IMR-90 (cell line): Measurements from ENCODE around the gene RGS4. TPM values are rescaled to one million over a fixed set of nuclear protein-coding genes. Genes with fewer than 3 reads are reported as not detected.

ENCODE experiments used
- ATAC-seq: fragments of 200-7000 bp; cut with Tn5 transposase; 2 replicates; pipeline ENCODE4 v1.9.1; 2020; ENCODE audit warnings: low read depth, mild to moderate bottlenecking, moderate library complexity
- BruUV-seq: library from RNA; stranded (reverse); fragments of 400-500 nt; replicated peaks from 2 replicates; lab custom pipeline; 2021; lab: Mats Ljungman, UMichigan
- CTCF ChIA-PET: fragments of 300-600 bp; formaldehyde crosslinking; extraction: SDS; loops from one replicate; lab custom pipeline; 2021; ENCODE audit warnings: antibody characterized with exemption; lab: Yijun Ruan, JAX
- POLR2A ChIA-PET: fragments of 300-600 bp; sonication (Branson Sonifier 250); formaldehyde crosslinking; loops from one replicate; lab custom pipeline; 2022; ENCODE audit warnings: antibody characterized with exemption; ENCODE audit not compliant: unreplicated experiment; lab: Charles Lee
- DNase-seq: peaks from one replicate; pipeline ENCODE4 v3.0.0; 2013
- H2AFZ ChIP-seq: replicated peaks from 2 replicates; pipeline ENCODE3; 2013; ENCODE audit warnings: low read length, mild to moderate bottlenecking; ENCODE audit not compliant: poor library complexity
- H2AK5ac ChIP-seq: 2 replicates; pipeline ENCODE4 v1.6.1; 2013; ENCODE audit warnings: low read depth, low read length, inconsistent platforms
- H2AK9ac ChIP-seq: replicated peaks from 2 replicates; pipeline ENCODE3; 2013; ENCODE audit warnings: mild to moderate bottlenecking, low read depth, low read length, moderate library complexity; ENCODE audit not compliant: poor library complexity
- H2BK120ac ChIP-seq: 2 replicates; pipeline ENCODE4 v1.6.1; 2013; ENCODE audit warnings: low read depth, low read length, inconsistent platforms
- H2BK15ac ChIP-seq: 3 replicates; pipeline ENCODE4 v1.6.1; 2013; ENCODE audit warnings: low read depth, low read length, inconsistent platforms
- H2BK20ac ChIP-seq: 2 replicates; pipeline ENCODE4 v1.6.1; 2013; ENCODE audit warnings: low read depth, mild to moderate bottlenecking, inconsistent platforms, low read length, moderate library complexity
- H2BK5ac ChIP-seq: 2 replicates; pipeline ENCODE4 v1.6.1; 2013; ENCODE audit warnings: mild to moderate bottlenecking, low read depth, low read length, inconsistent platforms; ENCODE audit not compliant: poor library complexity, severe bottlenecking
- H3K14ac ChIP-seq: replicated peaks from 2 replicates; pipeline ENCODE4 v1.6.1; 2013; ENCODE audit warnings: low read depth, low read length, inconsistent platforms
- H3K18ac ChIP-seq: 2 replicates; pipeline ENCODE4 v1.6.1; 2013; ENCODE audit warnings: low read depth, low read length, control low read depth
- H3K23ac ChIP-seq: 2 replicates; pipeline ENCODE4 v1.6.1; 2013; ENCODE audit warnings: low read depth, low read length, inconsistent platforms
- H3K27ac ChIP-seq: 2 replicates; pipeline ENCODE4 v1.5.1; 2013; ENCODE audit warnings: mild to moderate bottlenecking, control low read depth, low read length; ENCODE audit not compliant: insufficient read depth
- H3K27me3 ChIP-seq: 2 replicates; pipeline ENCODE4 v1.6.1; 2013; ENCODE audit warnings: low read length; ENCODE audit not compliant: control insufficient read depth, insufficient read depth
- H3K36me3 ChIP-seq: 2 replicates; pipeline ENCODE4 v1.6.1; 2013; ENCODE audit warnings: low read length, mixed read lengths; ENCODE audit not compliant: control insufficient read depth, insufficient read depth
- H3K4ac ChIP-seq: 2 replicates; pipeline ENCODE4 v1.6.1; 2013; ENCODE audit warnings: low read depth, low read length, inconsistent platforms
- H3K4me1 ChIP-seq: 2 replicates; pipeline ENCODE4 v1.6.1; 2013; ENCODE audit warnings: low read length, mixed read lengths; ENCODE audit not compliant: control insufficient read depth, insufficient read depth
- H3K4me2 ChIP-seq: 2 replicates; pipeline ENCODE4 v1.6.1; 2013; ENCODE audit warnings: low read depth, mild to moderate bottlenecking, control low read depth, low read length, moderate library complexity
- H3K4me3 ChIP-seq: 2 replicates; pipeline ENCODE4 v1.5.1; 2013; ENCODE audit warnings: low read depth, mild to moderate bottlenecking, control low read depth, low read length, moderate library complexity; ENCODE audit not compliant: insufficient read depth
- H3K56ac ChIP-seq: 2 replicates; pipeline ENCODE4 v1.6.1; 2013; ENCODE audit warnings: low read length, inconsistent platforms; ENCODE audit not compliant: insufficient read depth; ENCODE audit errors: extremely low read depth
- H3K79me1 ChIP-seq, 2 experiments: 2 replicates each; pipeline ENCODE4 v1.6.1; 2013; ENCODE audit warnings: low read length in 2 of 2, inconsistent platforms in 1 of 2, low read depth in 1 of 2
- H3K9ac ChIP-seq: 2 replicates; pipeline ENCODE4 v1.6.1; 2013; ENCODE audit warnings: low read depth, low read length, control low read depth
- H3K9me1 ChIP-seq: 2 replicates; pipeline ENCODE4 v1.6.1; 2013; ENCODE audit warnings: low read length, inconsistent platforms; ENCODE audit not compliant: insufficient read depth
- H3K9me3 ChIP-seq: 2 replicates; pipeline ENCODE4 v1.6.1; 2013; ENCODE audit warnings: low read length; ENCODE audit not compliant: control insufficient read depth, insufficient read depth
- H4K20me1 ChIP-seq: 2 replicates; pipeline ENCODE4 v1.6.1; 2013; ENCODE audit warnings: low read length, inconsistent platforms; ENCODE audit not compliant: insufficient read depth
- H4K5ac ChIP-seq: 2 replicates; pipeline ENCODE4 v1.6.1; 2013; ENCODE audit warnings: mild to moderate bottlenecking, low read depth, low read length, control low read depth
- H4K8ac ChIP-seq, 2 experiments: 2 replicates each; pipeline ENCODE4 v1.6.1; 2013; ENCODE audit warnings: low read depth in 2 of 2, low read length in 2 of 2, control low read depth in 1 of 2, inconsistent platforms in 1 of 2
- H4K91ac ChIP-seq: 2 replicates; pipeline ENCODE4 v1.6.1; 2013; ENCODE audit warnings: low read depth, low read length, inconsistent platforms; ENCODE audit not compliant: insufficient read depth
- MAFK ChIP-seq: IDR thresholded peaks from 2 replicates; pipeline ENCODE4 v1.6.1; 2012; ENCODE audit warnings: low read depth, low read length, improper control_type of control experiment
- POLR2A ChIP-seq: IDR thresholded peaks from 2 replicates; pipeline ENCODE4 v1.6.1; 2012; ENCODE audit warnings: mild to moderate bottlenecking, low read depth, low read length
- RCOR1 ChIP-seq: IDR thresholded peaks from 2 replicates; pipeline ENCODE4 v1.6.1; 2012; ENCODE audit warnings: mild to moderate bottlenecking, low read length, improper control_type of control experiment; ENCODE audit not compliant: insufficient replicate concordance
- RFX5 ChIP-seq: IDR thresholded peaks from 2 replicates; pipeline ENCODE4 v1.8.0; 2012; ENCODE audit warnings: low read depth, mild to moderate bottlenecking, low read length, moderate library complexity
- USF2 ChIP-seq: fragments of 150-350 bp; IDR thresholded peaks from 2 replicates; pipeline ENCODE4 v1.6.1; 2017; ENCODE audit warnings: mild to moderate bottlenecking, antibody characterized with exemption, low read length, low read depth
- dilution Hi-C: fragments of 300-500 bp; cut with HindIII; formaldehyde crosslinking; loops from one replicate; pipeline ENCODE4 v1.14.3; 2018; ENCODE audit warnings: low sequenced_read_pairs; ENCODE audit not compliant: unreplicated experiment
- in situ Hi-C: fragments of 300-500 bp; cut with MboI; formaldehyde crosslinking; loops from 3 replicates; pipeline ENCODE4 v1.14.3; 2019; ENCODE audit warnings: low sequenced_read_pairs, inconsistent platforms, mixed read lengths
- intact Hi-C: fragments of 100-400 bp; cut with micrococcal nuclease; formaldehyde crosslinking; loops from 2 replicates; pipeline ENCODE4 v1.10.0; 2022
- polyA plus RNA-seq, 3 experiments: library from polyadenylated mRNA; depleted of rRNA; stranded (reverse); fragments of >200 nt; gene quantifications; 2 replicates each; pipeline ENCODE4 v1.2.3, GENCODE V29; 2012; ENCODE audit warnings: low replicate concordance in 1 of 3
- total RNA-seq: library from RNA; depleted of rRNA; stranded (reverse); fragments of >200 nt; gene quantifications from 2 replicates; pipeline ENCODE4 v1.2.3, GENCODE V29; 2012

Gene RGS4
- total and polyA plus RNA-seq, 2 of the 4 experiments (the other 2 are of a cell fraction): 202 to 538 TPM

GRCh38 chr1:163050496-163050895 is 18.7 kb upstream of the RGS4 start:
- H3K4me1 ChIP-seq: peaks cover 4% of the 10 kb centered on the region
- no peaks in the 10 kb centered on the region for H3K27me3 ChIP-seq
- H3K18ac ChIP-seq: no peak overlapping the region
- H3K27ac ChIP-seq: no peak overlapping the region
- no peak overlapping the region for H2BK120ac ChIP-seq
- H3K4me2 ChIP-seq: no peak overlapping the region
- ATAC-seq (no peak), DNase-seq (no peak)
- dilution Hi-C loops: loop anchor here (25.0 kb wide), 1 partner anchor 188 kb away; the partner anchor contains the start of gene CCDC190
- H2AK9ac ChIP-seq: no peak overlapping the region
- H3K9me1 ChIP-seq: no peaks in the 10 kb centered on the region
- no peak overlapping the region for H3K23ac ChIP-seq
- no peak overlapping the region for H4K8ac ChIP-seq
- H3K56ac ChIP-seq: no peak overlapping the region
- no peak overlapping the region for H2AFZ ChIP-seq
- H3K9ac ChIP-seq: no peak overlapping the region
- in situ Hi-C loops: no loop called here
- no peaks in the 10 kb centered on the region for H4K20me1 ChIP-seq
- no peak overlapping the region for H4K91ac ChIP-seq
- H4K5ac ChIP-seq: no peak overlapping the region
- H3K79me1 ChIP-seq: no peaks in the 10 kb centered on the region
- no peaks in the 10 kb centered on the region for H3K9me3 ChIP-seq
- TF ChIP-seq POLR2A (no peak), RFX5 (no peak), RCOR1 (no peak), MAFK (no peak), USF2 (no peak)
- H2AK5ac ChIP-seq: no peak overlapping the region
- no peaks in the 10 kb centered on the region for H3K36me3 ChIP-seq
- intact Hi-C loops: no loop called here
- BruUV-seq: no TSS peak
- H2BK20ac ChIP-seq: no peak overlapping the region
- H3K4me3 ChIP-seq: no peak overlapping the region
- ChIA-PET CTCF (no interaction called here), POLR2A (no interaction called here)
- no peak overlapping the region for H3K4ac ChIP-seq
- no peak overlapping the region for H2BK5ac ChIP-seq
- H2BK15ac ChIP-seq: no peak overlapping the region
- H3K14ac ChIP-seq: no peak overlapping the region
